Karpas-422 (cell line): ENCODE data around the gene ITIH4. TPM values are rescaled to one million over a fixed set of nuclear protein-coding genes. Genes with fewer than 3 reads are reported as not detected.

Experiments
- DNase-seq: peaks from one replicate; pipeline ENCODE4 v3.0.0-alpha.2; 2015
- H2AFZ ChIP-seq: fragments of 200-600 bp; sonication (generic); 2 replicates; pipeline ENCODE4 v1.6.1; 2014; ENCODE audit warnings: antibody characterized with exemption, low read length, mixed read lengths
- H3K27ac ChIP-seq: fragments of 200-600 bp; sonication (generic); 2 replicates; pipeline ENCODE4 v1.5.1; 2014; ENCODE audit warnings: mild to moderate bottlenecking, low read length, moderate library complexity
- H3K27me3 ChIP-seq: fragments of 200-600 bp; sonication (generic); 2 replicates; pipeline ENCODE4 v1.6.1; 2014; ENCODE audit warnings: low read length, mixed read lengths
- H3K36me3 ChIP-seq: fragments of 200-600 bp; sonication (generic); 2 replicates; pipeline ENCODE4 v1.6.1; 2014; ENCODE audit warnings: low read length, mixed read lengths; ENCODE audit not compliant: insufficient read depth
- H3K4me1 ChIP-seq: fragments of 200-600 bp; sonication (generic); 2 replicates; pipeline ENCODE4 v1.6.1; 2014; ENCODE audit warnings: mild to moderate bottlenecking, low read length, mixed read lengths
- H3K4me2 ChIP-seq: fragments of 200-600 bp; sonication (generic); 2 replicates; pipeline ENCODE4 v1.6.1; 2014; ENCODE audit warnings: low read length, low read depth, mild to moderate bottlenecking; ENCODE audit not compliant: poor library complexity, severe bottlenecking
- H3K4me3 ChIP-seq: fragments of 200-600 bp; sonication (generic); 2 replicates; pipeline ENCODE4 v1.5.1; 2014; ENCODE audit warnings: mild to moderate bottlenecking, antibody characterized with exemption, low read length, mixed read lengths
- H3K79me2 ChIP-seq: fragments of 200-600 bp; sonication (generic); 2 replicates; pipeline ENCODE4 v1.6.1; 2014; ENCODE audit warnings: mild to moderate bottlenecking, low read length, mixed read lengths
- H3K9ac ChIP-seq: fragments of 200-600 bp; sonication (generic); 2 replicates; pipeline ENCODE4 v1.6.0; 2014; ENCODE audit warnings: low read length
- H3K9me2 ChIP-seq: fragments of 200-600 bp; sonication (generic), shearing (Covaris generic); replicated peaks from 2 replicates; pipeline ENCODE4 v1.6.0; 2014; ENCODE audit warnings: mild to moderate bottlenecking, low read length, moderate library complexity; ENCODE audit not compliant: insufficient read depth
- H3K9me3 ChIP-seq: fragments of 300-700, 200-600 bp; sonication (generic); 2 replicates; pipeline ENCODE4 v1.6.1; 2014; ENCODE audit warnings: low read length, mixed read lengths
- H4K20me1 ChIP-seq: fragments of 200-600 bp; sonication (generic); 2 replicates; pipeline ENCODE4 v1.6.1; 2014; ENCODE audit warnings: mild to moderate bottlenecking, antibody characterized with exemption, low read length, low read depth; ENCODE audit not compliant: insufficient read depth
- total RNA-seq: library from RNA; depleted of rRNA; stranded (reverse); fragments of >200 nt; shearing (Covaris generic); gene quantifications from 2 replicates; pipeline ENCODE4 v1.2.3, GENCODE V29; 2014; ENCODE audit warnings: low replicate concordance

Gene ITIH4
- total RNA-seq, 1 experiment from 2014 or later: 11.1 TPM

GRCh38 chr3:52872245-52872644 is 41.8 kb upstream of the ITIH4 start:
- peaks cover 19% of the 10 kb centered on the region for H3K4me1 ChIP-seq

GRCh38 chr3:52871761-52872160 is 41.3 kb upstream of the ITIH4 start:
- H3K4me3 ChIP-seq: no peak overlapping the region
- H3K27me3 ChIP-seq: no peaks in the 10 kb centered on the region
- no peaks in the 10 kb centered on the region for H3K9me2 ChIP-seq
- H4K20me1 ChIP-seq: no peaks in the 10 kb centered on the region
- no peaks in the 10 kb centered on the region for H3K36me3 ChIP-seq
- peaks cover 72% of the 10 kb centered on the region for H3K79me2 ChIP-seq
- H3K4me2 ChIP-seq: no peak overlapping the region
- peaks cover 19% of the 10 kb centered on the region for H3K4me1 ChIP-seq
- no peak overlapping the region for H3K9ac ChIP-seq
- no peak overlapping the region for H3K27ac ChIP-seq
- H3K9me3 ChIP-seq: no peaks in the 10 kb centered on the region; the same call in 1 of the 2 replicates
- H2AFZ ChIP-seq: no peak overlapping the region
- no peak for DNase-seq

More at GRCh38 chr3:52872245-52872644, 41.8 kb upstream of the ITIH4 start:
- no peak overlapping the region for H3K27ac ChIP-seq
- H3K36me3 ChIP-seq: no peaks in the 10 kb centered on the region
- no peak for DNase-seq
- no peaks in the 10 kb centered on the region for H4K20me1 ChIP-seq
- no peaks in the 10 kb centered on the region for H3K9me3 ChIP-seq
- H3K79me2 ChIP-seq: peaks cover 72% of the 10 kb centered on the region
- H3K9ac ChIP-seq: no peak overlapping the region
- no peak overlapping the region for H2AFZ ChIP-seq
- H3K4me2 ChIP-seq: no peak overlapping the region
- H3K9me2 ChIP-seq: no peaks in the 10 kb centered on the region
- no peak overlapping the region for H3K4me3 ChIP-seq
- no peaks in the 10 kb centered on the region for H3K27me3 ChIP-seq

- Histone ChIP-seq H3K4me3 (no peak overlapping the region), H3K27ac (no peak overlapping the region), H3K4me2 (no peak overlapping the region), H3K9ac (no peak overlapping the region), H3K9me3 (peaks cover 4% of the 10 kb centered on the region; the same call in 1 of the 2 replicates), H3K36me3 (no peaks in the 10 kb centered on the region; the same call in 1 of the 2 replicates), H3K9me2 (no peaks in the 10 kb centered on the region), H4K20me1 (no peaks in the 10 kb centered on the region), H2AFZ (no peak overlapping the region), H3K4me1 (peaks cover 12% of the 10 kb centered on the region), H3K79me2 (peaks cover 70% of the 10 kb centered on the region), H3K27me3 (no peaks in the 10 kb centered on the region)
- DNase-seq: no peak
Observed at GRCh38 chr3:52870471-52870870, 40.0 kb upstream of the ITIH4 start.

- H4K20me1 ChIP-seq: no peaks in the 10 kb centered on the region
- no peaks in the 10 kb centered on the region for H3K27me3 ChIP-seq
- H3K4me1 ChIP-seq: no peaks in the 10 kb centered on the region
- H3K4me3 ChIP-seq: no peak overlapping the region
- H3K27ac ChIP-seq: no peak overlapping the region
- DNase-seq: no peak
- H3K79me2 ChIP-seq: peaks cover 47% of the 10 kb centered on the region
- no peak overlapping the region for H2AFZ ChIP-seq
- peaks cover 4% of the 10 kb centered on the region; the same call in 1 of the 2 replicates for H3K9me3 ChIP-seq
- no peak overlapping the region for H3K9ac ChIP-seq
- H3K36me3 ChIP-seq: no peaks in the 10 kb centered on the region; the same call in 1 of the 2 replicates
- H3K9me2 ChIP-seq: no peaks in the 10 kb centered on the region
- H3K4me2 ChIP-seq: no peak overlapping the region
Observed at GRCh38 chr3:52866427-52866826, 36.0 kb upstream of the ITIH4 start.

- Histone ChIP-seq H3K27me3 (no peaks in the 10 kb centered on the region), H3K4me3 (no peak overlapping the region), H3K4me1 (no peaks in the 10 kb centered on the region), H3K36me3 (no peaks in the 10 kb centered on the region; the same call in 1 of the 2 replicates), H3K9me2 (no peaks in the 10 kb centered on the region), H3K4me2 (no peak overlapping the region), H3K9ac (no peak overlapping the region), H4K20me1 (no peaks in the 10 kb centered on the region), H3K79me2 (peaks cover 45% of the 10 kb centered on the region), H3K9me3 (peaks cover 4% of the 10 kb centered on the region; the same call in 1 of the 2 replicates), H3K27ac (no peak overlapping the region), H2AFZ (no peak overlapping the region)
- DNase-seq: no peak
Observed at GRCh38 chr3:52865994-52866393, 35.5 kb upstream of the ITIH4 start.

GRCh38 chr3:52860424-52860768 is 29.9 kb upstream of the ITIH4 start:
- Histone ChIP-seq H3K27me3 (no peaks in the 10 kb centered on the region), H3K4me1 (no peaks in the 10 kb centered on the region), H3K9me2 (no peaks in the 10 kb centered on the region), H4K20me1 (no peaks in the 10 kb centered on the region), H3K79me2 (peaks cover 14% of the 10 kb centered on the region; the same call in 1 of the 2 replicates), H3K4me3 (no peak overlapping the region), H3K36me3 (no peaks in the 10 kb centered on the region), H3K4me2 (no peak overlapping the region), H3K9me3 (no peaks in the 10 kb centered on the region; the same call in 1 of the 2 replicates), H3K9ac (no peak overlapping the region), H3K27ac (no peak overlapping the region), H2AFZ (no peak overlapping the region)
- no peak for DNase-seq

GRCh38 chr3:52859686-52860423 is 29.4 kb upstream of the ITIH4 start:
- H3K27me3 ChIP-seq: no peaks in the 10 kb centered on the region
- H3K9me2 ChIP-seq: no peaks in the 10 kb centered on the region
- no peaks in the 10 kb centered on the region for H3K36me3 ChIP-seq
- no peak overlapping the region for H2AFZ ChIP-seq
- H3K79me2 ChIP-seq: peaks cover 14% of the 10 kb centered on the region; the same call in 1 of the 2 replicates
- no peak overlapping the region for H3K4me3 ChIP-seq
- no peaks in the 10 kb centered on the region for H3K4me1 ChIP-seq
- no peak overlapping the region for H3K4me2 ChIP-seq
- H3K9me3 ChIP-seq: no peaks in the 10 kb centered on the region
- H3K9ac ChIP-seq: no peak overlapping the region
- no peaks in the 10 kb centered on the region for H4K20me1 ChIP-seq
- no peak overlapping the region for H3K27ac ChIP-seq
- no peak for DNase-seq

GRCh38 chr3:52857864-52858263 is 27.4 kb upstream of the ITIH4 start:
- Histone ChIP-seq H3K9me3 (no peaks in the 10 kb centered on the region), H3K4me3 (no peak overlapping the region), H2AFZ (no peak overlapping the region), H3K36me3 (no peaks in the 10 kb centered on the region), H3K79me2 (peaks cover 10% of the 10 kb centered on the region; the same call in 1 of the 2 replicates), H3K27me3 (no peaks in the 10 kb centered on the region), H3K9me2 (no peaks in the 10 kb centered on the region), H3K4me2 (no peak overlapping the region), H3K27ac (no peak overlapping the region), H4K20me1 (no peaks in the 10 kb centered on the region), H3K9ac (no peak overlapping the region), H3K4me1 (no peaks in the 10 kb centered on the region)
- no peak for DNase-seq
